GM12874 (cell line): ENCODE measurements around the gene SNX25.

Source experiments
- CTCF ChIP-seq: IDR thresholded peaks from 2 replicates; pipeline ENCODE4 v1.5.1; 2011; ENCODE audit warnings: low read depth, mild to moderate bottlenecking, control low read depth, low read length, moderate library complexity; ENCODE audit not compliant: insufficient read depth

SNX25 gene

GRCh38 chr4:185363251-185363650 is 153.9 kb downstream of the SNX25 start:
- TF ChIP-seq CTCF: no peak

- TF ChIP-seq CTCF: no peak
Observed at GRCh38 chr4:185364886-185365285, 155.5 kb downstream of the SNX25 start.

GRCh38 chr4:185369731-185370130 is 160.3 kb downstream of the SNX25 start:
- TF ChIP-seq CTCF: no peak

- no peak for TF ChIP-seq CTCF
Observed at GRCh38 chr4:185370268-185370949, 161.0 kb downstream of the SNX25 start.

GRCh38 chr4:185371702-185372101 is 162.3 kb downstream of the SNX25 start:
- no peak for TF ChIP-seq CTCF

- no peak for TF ChIP-seq CTCF
Observed at GRCh38 chr4:185374027-185374426, 164.6 kb downstream of the SNX25 start.

GRCh38 chr4:185374573-185374972 is 165.2 kb downstream of the SNX25 start:
- no peak for TF ChIP-seq CTCF
